ENCODE measurements around the gene ZNF516.

GRCh38 chr18:76471593-76471992 lies 23.4 kb downstream of the ZNF516 start:
- TF ChIP-seq CTCF (tag by site-specific recombination; IDR thresholded peaks at IDR 0.05) (no peak), GFI1B (tag by site-specific recombination; IDR thresholded peaks at IDR 0.05) (no peak), KLF7 (tag by site-specific recombination; IDR thresholded peaks at IDR 0.05; ENCODE audit: borderline replicate concordance) (no peak)

Measured in HEK293 (cell line).